ENCODE results near the gene IARS2.

- TF ChIP-seq, protein P1, sequence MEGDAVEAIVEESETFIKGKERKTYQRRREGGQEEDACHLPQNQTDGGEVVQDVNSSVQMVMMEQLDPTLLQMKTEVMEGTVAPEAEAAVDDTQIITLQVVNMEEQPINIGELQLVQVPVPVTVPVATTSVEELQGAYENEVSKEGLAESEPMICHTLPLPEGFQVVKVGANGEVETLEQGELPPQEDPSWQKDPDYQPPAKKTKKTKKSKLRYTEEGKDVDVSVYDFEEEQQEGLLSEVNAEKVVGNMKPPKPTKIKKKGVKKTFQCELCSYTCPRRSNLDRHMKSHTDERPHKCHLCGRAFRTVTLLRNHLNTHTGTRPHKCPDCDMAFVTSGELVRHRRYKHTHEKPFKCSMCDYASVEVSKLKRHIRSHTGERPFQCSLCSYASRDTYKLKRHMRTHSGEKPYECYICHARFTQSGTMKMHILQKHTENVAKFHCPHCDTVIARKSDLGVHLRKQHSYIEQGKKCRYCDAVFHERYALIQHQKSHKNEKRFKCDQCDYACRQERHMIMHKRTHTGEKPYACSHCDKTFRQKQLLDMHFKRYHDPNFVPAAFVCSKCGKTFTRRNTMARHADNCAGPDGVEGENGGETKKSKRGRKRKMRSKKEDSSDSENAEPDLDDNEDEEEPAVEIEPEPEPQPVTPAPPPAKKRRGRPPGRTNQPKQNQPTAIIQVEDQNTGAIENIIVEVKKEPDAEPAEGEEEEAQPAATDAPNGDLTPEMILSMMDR (IDR thresholded peaks at IDR 0.05; ENCODE audit: insufficient read depth, low read length), result no peak
- no peak for TF ChIP-seq POLR2AphosphoS5 (IDR thresholded peaks at IDR 0.05; ENCODE audit: low read depth)
Observed at GRCh38 chr1:220119043-220119512, 25.1 kb downstream of the IARS2 start.

Data from HL-60 (cell line).